G401.6 (cell line): ENCODE results near the gene TBC1D8.

Experiments
- FAIRE-seq: peaks from 2 replicates; lab custom pipeline; 2012; peaks lifted over from hg19 to GRCh38; lab: Jason Lieb, UNC

The TBC1D8 gene

GRCh38 chr2:101162561-101163330 lies 11.6 kb upstream of the TBC1D8 start:
- no peak for FAIRE-seq

GRCh38 chr2:101161658-101162057 lies 10.5 kb upstream of the TBC1D8 start:
- no peak for FAIRE-seq

- FAIRE-seq, result no peak
These were observed 9.3 kb upstream of the TBC1D8 start for GRCh38 chr2:101160454-101160853.

- no peak for FAIRE-seq
These were observed 8.3 kb upstream of the TBC1D8 start for GRCh38 chr2:101159526-101159925.

GRCh38 chr2:101157272-101157671 lies 6.1 kb upstream of the TBC1D8 start:
- FAIRE-seq, result no peak

- no peak for FAIRE-seq
These were observed 2.6 kb upstream of the TBC1D8 start for GRCh38 chr2:101153787-101154186.

- no peak for FAIRE-seq
These were observed 2.0 kb upstream of the TBC1D8 start for GRCh38 chr2:101153077-101153707.

- no peak for FAIRE-seq
These were observed 1.3 kb upstream of the TBC1D8 start for GRCh38 chr2:101152272-101153076.

- FAIRE-seq, result no peak
These were observed 683 bp upstream of the TBC1D8 start for GRCh38 chr2:101151859-101152271.

GRCh38 chr2:101150306-101151145 lies 656 bp downstream of the TBC1D8 start:
- no peak for FAIRE-seq

GRCh38 chr2:101149241-101150192 lies 1.7 kb downstream of the TBC1D8 start:
- FAIRE-seq, result no peak

GRCh38 chr2:101148777-101149176 lies 2.4 kb downstream of the TBC1D8 start:
- FAIRE-seq, result no peak

GRCh38 chr2:101147971-101148370 lies 3.2 kb downstream of the TBC1D8 start:
- FAIRE-seq, result no peak

GRCh38 chr2:101147062-101147461 lies 4.1 kb downstream of the TBC1D8 start:
- no peak for FAIRE-seq

- FAIRE-seq, result no peak
These were observed 4.6 kb downstream of the TBC1D8 start for GRCh38 chr2:101146535-101146934.

GRCh38 chr2:101145406-101145805 lies 5.8 kb downstream of the TBC1D8 start:
- FAIRE-seq, result no peak

- no peak for FAIRE-seq
These were observed 9.0 kb downstream of the TBC1D8 start for GRCh38 chr2:101142163-101142562.

GRCh38 chr2:101140978-101141655 lies 10.1 kb downstream of the TBC1D8 start:
- FAIRE-seq, result no peak

GRCh38 chr2:101140237-101140636 lies 10.9 kb downstream of the TBC1D8 start:
- no peak for FAIRE-seq

GRCh38 chr2:101139495-101139894 lies 11.7 kb downstream of the TBC1D8 start:
- FAIRE-seq, result no peak
